ENCODE results near the gene MYL12A. TPM values are rescaled to one million over a fixed set of nuclear protein-coding genes. Genes with fewer than 3 reads are reported as not detected.

MYL12A gene
- total RNA-seq, 1 donor from 2014 or later = 1,167 TPM

DNA sequence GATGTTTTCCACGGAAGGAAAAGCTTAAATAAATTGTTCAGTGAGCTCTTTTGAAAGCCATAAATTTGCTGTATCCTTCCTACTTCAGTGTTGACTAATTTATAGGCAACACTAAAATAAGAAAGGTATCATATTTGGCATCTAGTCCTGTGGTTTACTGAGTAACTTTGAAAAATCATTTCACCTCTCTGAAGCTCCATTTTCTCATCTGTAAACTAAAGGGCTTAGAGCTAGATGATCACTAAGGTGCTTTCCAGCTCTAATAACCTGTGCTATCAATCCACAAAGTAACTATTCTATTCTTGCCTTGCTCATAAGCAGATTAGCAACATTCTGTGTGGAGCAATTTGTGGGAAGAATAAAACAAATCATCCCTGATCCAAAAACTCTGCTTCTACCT lies 24.2 kb upstream of the MYL12A start:
- DNase-seq (ENCODE audit: extremely low read depth, low read depth, low spot score) = no peak

DNA sequence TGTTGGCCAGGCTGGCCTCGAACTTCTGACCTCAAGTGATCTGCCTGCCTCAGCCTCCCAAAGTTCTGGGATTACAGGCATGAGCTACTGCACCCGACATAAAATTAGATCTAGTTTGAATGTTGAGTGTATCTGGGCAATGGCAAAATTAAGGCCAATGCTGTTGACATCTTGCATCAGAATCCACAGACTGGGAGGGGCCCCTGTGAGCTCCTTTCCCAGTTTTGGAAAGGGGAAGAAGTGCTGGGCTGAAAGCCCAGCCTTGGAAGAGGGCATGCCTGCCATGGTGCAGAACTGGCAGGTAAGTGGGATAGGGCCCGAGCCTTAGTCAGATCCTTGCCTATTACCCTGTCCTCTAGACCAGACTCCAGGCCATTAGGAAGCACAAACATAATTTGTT lies 23.4 kb upstream of the MYL12A start:
- no peak for DNase-seq (ENCODE audit: extremely low read depth, low read depth, low spot score)

GRCh38 chr18:3225588-3225987 lies 22.0 kb upstream of the MYL12A start:
- DNase-seq (ENCODE audit: extremely low read depth, low read depth, low spot score) = no peak

GRCh38 chr18:3226048-3226447 lies 21.6 kb upstream of the MYL12A start:
- DNase-seq (ENCODE audit: extremely low read depth, low read depth, low spot score) = no peak

GRCh38 chr18:3230401-3231334 lies 16.9 kb upstream of the MYL12A start:
- no peak for DNase-seq (ENCODE audit: extremely low read depth, low read depth, low spot score)

DNA sequence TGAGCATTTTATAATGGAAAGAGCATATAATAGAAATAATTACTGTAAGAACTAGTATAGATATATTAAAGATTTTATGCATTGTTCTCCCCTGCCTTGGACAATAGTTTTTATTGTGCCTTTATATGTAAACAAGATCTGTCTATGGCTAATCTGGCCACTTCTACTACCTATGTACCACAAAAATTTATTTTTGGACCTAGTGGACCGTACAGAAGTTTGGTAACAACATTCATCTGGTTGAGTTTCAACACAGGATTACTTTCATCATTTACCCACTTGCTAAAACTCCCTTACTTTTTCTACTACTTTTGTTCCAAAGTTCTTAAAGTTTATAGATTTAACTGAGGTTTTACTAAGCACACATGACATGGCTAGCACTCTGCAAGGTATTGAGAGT lies 14.6 kb upstream of the MYL12A start:
- no peak for DNase-seq (ENCODE audit: extremely low read depth, low read depth, low spot score)

DNA sequence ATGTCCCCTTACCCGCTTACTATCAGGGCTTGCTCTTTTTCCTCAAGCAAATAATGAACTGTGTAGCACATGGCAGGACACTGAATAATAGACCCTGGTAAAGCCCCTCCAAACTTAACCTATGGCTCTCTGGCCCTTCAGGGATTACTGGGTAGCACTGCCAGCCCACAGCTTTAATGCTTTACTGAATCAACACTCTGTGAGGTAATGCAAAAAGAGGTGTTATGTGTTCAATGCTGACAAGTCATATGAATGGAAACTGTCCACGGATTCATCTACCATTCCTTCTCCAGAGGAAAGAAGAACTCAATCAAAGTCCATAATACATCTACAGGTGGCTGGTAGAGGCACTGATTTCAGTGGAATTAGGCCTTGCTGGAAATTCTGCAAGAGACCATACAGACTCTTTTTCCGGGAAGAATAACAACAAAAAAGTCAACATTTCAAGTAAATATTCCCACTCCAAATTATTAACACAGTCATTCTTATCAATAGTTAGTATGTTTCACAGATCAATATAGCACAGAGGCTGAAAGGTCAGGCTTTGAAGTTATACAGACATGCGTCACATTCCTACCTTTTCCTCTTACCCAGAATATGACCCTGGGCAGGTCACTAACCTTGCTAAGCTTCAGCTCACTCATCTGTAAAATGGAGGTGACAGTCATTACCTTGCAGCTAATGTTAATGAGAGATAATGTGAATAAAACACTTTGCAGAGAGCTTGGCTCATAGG lies 14.0 kb upstream of the MYL12A start:
- no peak for DNase-seq (ENCODE audit: extremely low read depth, low read depth, low spot score)

- no peak for DNase-seq (ENCODE audit: extremely low read depth, low read depth, low spot score)
Measured at GRCh38 chr18:3234457-3234856, 13.1 kb upstream of the MYL12A start.

- DNase-seq (ENCODE audit: extremely low read depth, low read depth, low spot score) = no peak
Measured at GRCh38 chr18:3235846-3236245, 11.8 kb upstream of the MYL12A start.

DNA sequence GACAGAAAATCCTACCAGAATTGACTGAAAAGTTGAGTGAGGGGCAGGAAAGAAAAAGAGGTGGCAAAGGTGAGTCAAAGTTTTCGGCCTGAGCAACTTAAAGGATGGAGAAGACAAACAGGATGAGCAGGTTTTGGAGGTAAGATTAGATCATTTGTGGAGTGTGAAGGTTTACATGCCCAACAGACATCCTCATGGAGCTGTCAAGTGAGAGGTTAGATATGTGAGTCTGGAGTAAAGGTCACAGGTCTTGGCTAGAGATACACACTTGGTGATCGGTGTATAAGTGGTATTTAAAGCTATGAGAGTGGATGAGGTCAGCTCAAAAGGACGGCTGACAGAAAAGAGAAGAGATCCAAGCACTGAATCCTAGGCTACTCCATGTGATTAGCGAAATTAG lies 11.1 kb upstream of the MYL12A start:
- no peak for DNase-seq (ENCODE audit: extremely low read depth, low read depth, low spot score)

DNA sequence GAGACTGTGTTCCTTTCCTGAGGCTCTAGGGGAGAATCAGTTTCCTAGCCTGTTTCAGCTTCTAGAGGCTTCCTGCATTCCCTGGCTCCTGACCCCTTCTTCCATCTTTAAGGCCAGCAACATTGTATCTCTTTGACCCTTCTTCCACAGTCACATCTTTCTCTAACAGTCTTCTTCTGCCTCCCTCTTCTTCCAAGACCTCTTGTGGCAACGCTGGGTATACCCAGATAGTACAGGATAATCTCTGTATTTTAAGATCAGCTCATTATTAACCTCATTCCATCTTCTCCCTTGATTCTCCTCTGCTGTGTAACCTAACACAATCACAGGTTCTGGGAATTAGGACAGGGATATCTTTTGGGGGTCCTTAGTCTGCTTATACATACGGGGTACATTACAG lies 8.9 kb upstream of the MYL12A start:
- no peak for DNase-seq (ENCODE audit: extremely low read depth, low read depth, low spot score)

- no peak for DNase-seq (ENCODE audit: extremely low read depth, low read depth, low spot score)
Measured at GRCh38 chr18:3245185-3245564, 2.4 kb upstream of the MYL12A start.

DNA sequence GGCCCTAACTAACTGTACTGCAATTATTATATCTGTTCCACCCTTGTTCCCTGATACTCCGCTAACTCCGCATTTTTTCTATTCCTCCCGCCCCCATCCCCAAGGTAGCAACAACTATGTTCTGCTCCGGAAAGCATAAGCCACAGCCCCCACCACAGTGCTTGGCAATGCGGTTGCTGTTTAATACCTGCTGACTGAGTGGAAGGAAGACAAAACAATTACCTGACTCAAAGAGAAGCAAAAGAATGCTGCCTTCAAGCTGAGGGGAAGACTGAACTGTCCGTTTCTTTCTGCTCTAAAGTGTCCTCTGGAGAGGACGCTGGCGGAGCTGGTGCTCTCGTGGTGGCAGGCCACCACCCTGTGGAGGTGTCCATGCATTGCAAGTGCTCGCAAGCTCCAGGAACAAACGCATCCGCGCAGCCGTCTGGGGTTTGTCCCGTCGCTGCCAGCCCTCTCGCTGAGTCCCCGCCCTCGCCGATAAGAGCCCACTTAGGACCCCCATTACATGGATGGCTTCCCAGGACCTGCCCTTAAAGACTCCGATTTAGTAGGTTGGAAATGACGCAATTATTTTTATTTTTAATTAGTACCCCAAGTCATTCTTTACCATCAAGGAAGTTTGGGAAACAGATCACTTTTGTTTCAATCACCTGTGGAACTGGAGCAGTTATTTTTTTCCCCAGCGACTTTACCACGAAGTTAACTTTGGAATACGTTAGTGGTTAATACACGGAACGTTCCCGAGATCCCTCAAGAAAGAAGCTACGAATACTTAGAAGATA lies 1.6 kb upstream of the MYL12A start:
- DNase-seq (ENCODE audit: extremely low read depth, low read depth, low spot score) = no peak

DNA sequence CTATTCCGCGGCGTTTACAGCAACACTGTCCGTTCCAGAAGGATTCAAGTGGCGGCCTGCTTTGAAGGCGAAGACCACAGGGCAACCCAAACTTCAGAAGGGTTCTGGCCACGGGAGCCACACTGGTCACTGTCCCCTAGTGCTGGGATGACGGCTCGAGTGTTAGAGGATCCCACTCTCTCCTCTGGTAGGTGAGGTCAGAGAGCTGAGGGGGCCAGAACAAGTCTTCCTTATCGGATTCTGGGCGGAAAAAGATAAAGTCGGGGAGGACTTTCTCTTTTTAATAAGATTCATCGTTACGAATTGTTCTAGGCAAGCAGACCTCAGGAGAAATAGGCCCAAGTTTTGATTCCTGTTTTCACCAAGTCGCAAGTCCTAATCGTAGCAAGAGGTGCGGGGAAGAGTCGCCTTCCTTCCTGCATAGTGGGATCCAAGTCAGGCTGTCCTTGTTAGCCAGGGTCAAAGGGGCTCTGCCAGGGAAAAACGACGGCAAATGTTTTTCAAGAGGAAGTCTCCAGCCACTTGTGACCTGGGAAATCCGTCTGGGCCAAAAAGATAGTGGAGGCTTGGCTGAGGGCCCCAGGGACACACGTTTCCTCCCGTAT lies 864 bp upstream of the MYL12A start:
- peak; percentile 96 for DNase-seq (ENCODE audit: extremely low read depth, low read depth, low spot score)

- DNase-seq (ENCODE audit: extremely low read depth, low read depth, low spot score) = no peak
Measured at GRCh38 chr18:3248062-3248657, 559 bp downstream of the MYL12A start.

DNA sequence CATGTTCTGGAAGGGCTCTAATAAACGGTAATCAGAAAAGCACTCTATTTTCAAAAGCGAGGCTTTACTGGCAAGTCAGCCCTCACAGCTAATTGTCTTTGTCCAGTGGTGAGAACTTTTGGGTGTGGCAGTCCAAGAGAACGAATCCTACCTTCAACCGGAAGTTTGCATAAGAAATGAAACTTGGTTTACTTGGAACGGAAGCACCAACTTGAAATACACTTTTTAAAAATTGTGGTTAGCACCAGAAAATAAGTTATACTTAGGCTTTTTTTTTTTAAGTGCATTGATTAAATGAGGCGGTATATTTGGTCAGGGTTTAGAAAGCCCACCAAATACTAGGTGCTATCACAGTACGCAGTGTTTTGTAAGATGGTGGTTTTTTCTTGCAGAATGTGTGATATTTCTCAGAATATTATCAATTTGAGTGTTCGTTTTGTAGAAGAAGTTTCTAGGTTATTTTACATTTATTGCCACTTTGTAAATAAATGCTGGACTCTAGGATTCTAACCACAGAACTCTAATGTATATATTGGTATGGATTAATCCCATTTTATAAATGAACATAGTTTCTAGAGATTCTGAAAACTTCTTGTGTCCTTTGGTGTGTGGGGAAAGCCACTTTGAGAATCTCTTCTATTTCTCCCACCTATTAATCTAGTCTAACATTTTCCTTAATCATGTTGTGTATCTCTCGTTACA lies 1.2 kb downstream of the MYL12A start:
- DNase-seq (ENCODE audit: extremely low read depth, low read depth, low spot score) = no peak

- no peak for DNase-seq (ENCODE audit: extremely low read depth, low read depth, low spot score)
Measured at GRCh38 chr18:3250237-3251107, 2.9 kb downstream of the MYL12A start.

- DNase-seq (ENCODE audit: extremely low read depth, low read depth, low spot score) = no peak
Measured at GRCh38 chr18:3251249-3251962, 3.8 kb downstream of the MYL12A start.

All from glomerular endothelial cell (primary cell).